Epithelial cell of alveolus of lung (primary cell): Measurements from ENCODE around the gene MICAL1. TPM values are rescaled to one million over a fixed set of nuclear protein-coding genes. Genes with fewer than 3 reads are reported as not detected.

Experiments used
- total RNA-seq: library from RNA; depleted of rRNA; stranded (reverse); fragments of >200 nt; gene quantifications from 2 replicates; pipeline ENCODE4 v1.2.1, GENCODE V29; 2015

MICAL1 gene, protein sequence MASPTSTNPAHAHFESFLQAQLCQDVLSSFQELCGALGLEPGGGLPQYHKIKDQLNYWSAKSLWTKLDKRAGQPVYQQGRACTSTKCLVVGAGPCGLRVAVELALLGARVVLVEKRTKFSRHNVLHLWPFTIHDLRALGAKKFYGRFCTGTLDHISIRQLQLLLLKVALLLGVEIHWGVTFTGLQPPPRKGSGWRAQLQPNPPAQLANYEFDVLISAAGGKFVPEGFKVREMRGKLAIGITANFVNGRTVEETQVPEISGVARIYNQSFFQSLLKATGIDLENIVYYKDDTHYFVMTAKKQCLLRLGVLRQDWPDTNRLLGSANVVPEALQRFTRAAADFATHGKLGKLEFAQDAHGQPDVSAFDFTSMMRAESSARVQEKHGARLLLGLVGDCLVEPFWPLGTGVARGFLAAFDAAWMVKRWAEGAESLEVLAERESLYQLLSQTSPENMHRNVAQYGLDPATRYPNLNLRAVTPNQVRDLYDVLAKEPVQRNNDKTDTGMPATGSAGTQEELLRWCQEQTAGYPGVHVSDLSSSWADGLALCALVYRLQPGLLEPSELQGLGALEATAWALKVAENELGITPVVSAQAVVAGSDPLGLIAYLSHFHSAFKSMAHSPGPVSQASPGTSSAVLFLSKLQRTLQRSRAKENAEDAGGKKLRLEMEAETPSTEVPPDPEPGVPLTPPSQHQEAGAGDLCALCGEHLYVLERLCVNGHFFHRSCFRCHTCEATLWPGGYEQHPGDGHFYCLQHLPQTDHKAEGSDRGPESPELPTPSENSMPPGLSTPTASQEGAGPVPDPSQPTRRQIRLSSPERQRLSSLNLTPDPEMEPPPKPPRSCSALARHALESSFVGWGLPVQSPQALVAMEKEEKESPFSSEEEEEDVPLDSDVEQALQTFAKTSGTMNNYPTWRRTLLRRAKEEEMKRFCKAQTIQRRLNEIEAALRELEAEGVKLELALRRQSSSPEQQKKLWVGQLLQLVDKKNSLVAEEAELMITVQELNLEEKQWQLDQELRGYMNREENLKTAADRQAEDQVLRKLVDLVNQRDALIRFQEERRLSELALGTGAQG
- 35.5 and 42.4 TPM in 2 replicates for total RNA-seq

GRCh38 chr6:109455437-109456110 lies at the start of gene MICAL1:
MICAL1 (minus strand) TSS chr6:109455772; CDS start chr6:109454196, 1,576 bp downstream.

DNA sequence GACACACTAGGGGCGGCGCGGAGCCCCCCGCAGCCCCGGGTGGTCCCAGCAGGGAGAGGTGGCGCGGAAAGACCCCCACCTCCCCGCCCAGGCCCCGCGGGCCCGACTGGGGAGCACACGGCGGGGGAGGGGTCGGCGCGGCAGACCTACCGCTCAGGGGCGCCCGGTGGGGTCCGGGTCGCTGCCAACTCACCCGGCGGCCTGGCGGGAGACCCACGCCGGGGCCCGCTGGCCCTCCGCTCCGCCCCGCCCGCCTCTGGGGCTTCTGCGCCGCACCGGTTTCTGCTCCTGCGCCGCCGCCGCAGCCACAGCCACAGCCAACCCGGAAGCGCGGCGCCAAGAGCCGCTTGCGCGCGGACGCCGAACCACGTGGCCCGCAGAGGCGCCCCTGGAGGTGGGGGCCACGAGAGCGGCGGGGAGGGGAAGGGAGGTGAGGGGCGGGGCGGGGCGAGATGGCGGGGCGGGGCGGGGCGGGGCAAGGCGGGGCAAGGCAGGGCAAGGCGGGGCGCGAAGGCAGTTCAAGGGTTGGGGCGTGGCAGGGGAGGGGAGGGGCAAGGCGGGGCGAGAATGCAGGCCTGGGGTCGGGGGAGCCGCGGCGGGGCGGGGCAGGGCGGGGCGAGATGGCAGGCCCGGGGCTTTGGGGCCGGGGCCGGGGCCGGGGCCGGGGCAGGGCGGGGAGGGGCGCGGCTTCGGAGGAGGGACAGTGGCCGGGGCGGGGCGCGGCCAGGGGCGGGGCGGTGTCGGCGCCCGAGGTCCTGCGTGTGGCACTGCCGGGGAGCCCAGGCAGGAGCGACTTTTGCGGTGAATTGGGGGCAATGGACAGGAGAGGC lies 27.5 kb upstream of the MICAL1 start, which contains the start of gene ZBTB24:
Gene ZBTB24 (minus strand): TSS at position 315 of the 830 bp plus-strand sequence. CDS start 1,193 bp downstream, outside the sequence.

GRCh38 chr6:109440331-109441068 lies 15.1 kb downstream of the MICAL1 start, which contains the start of the genes PPIL6 and SMPD2:
PPIL6 (minus strand) TSS chr6:109440628; CDS start chr6:109440590, 38 bp downstream.
SMPD2 (plus strand) TSS chr6:109440724; CDS start chr6:109441122, 398 bp downstream.

Other genes with a start within 250 kb of the MICAL1 start
- 127 and 226 TPM in 2 replicates for gene CD164, start 73.3 kb downstream of the MICAL1 start, total RNA-seq
- gene PPIL6, start 15.1 kb downstream of the MICAL1 start, total RNA-seq: 0.88 and 1.6 TPM in 2 replicates
- gene SMPD2, start 15.0 kb downstream of the MICAL1 start, total RNA-seq: 4.7 and 10.6 TPM in 2 replicates
- gene ZBTB24, start 27.4 kb upstream of the MICAL1 start, total RNA-seq: 6.5 and 6.6 TPM in 2 replicates
- 1.4 and 2.2 TPM in 2 replicates for gene AK9, start 235.4 kb upstream of the MICAL1 start, total RNA-seq
- 5.1 and 7.0 TPM in 2 replicates for gene FIG4, start 235.5 kb upstream of the MICAL1 start, total RNA-seq